Measurements from ENCODE around the gene AMPH.

Gene AMPH

GRCh38 chr7:38541440-38541839 lies 89.7 kb downstream of the AMPH start:
- no peak for DNase-seq

GRCh38 chr7:38539477-38540081 lies 91.6 kb downstream of the AMPH start:
- no peak for DNase-seq

- DNase-seq = no peak
These were observed 96.1 kb downstream of the AMPH start for GRCh38 chr7:38535073-38535472.

- no peak for DNase-seq
These were observed 105.3 kb downstream of the AMPH start for GRCh38 chr7:38525857-38526256.

- no peak for DNase-seq
These were observed 106.4 kb downstream of the AMPH start for GRCh38 chr7:38524786-38525185.

- no peak for DNase-seq
These were observed 110.4 kb downstream of the AMPH start for GRCh38 chr7:38520741-38521140.

GRCh38 chr7:38518541-38518940 lies 112.6 kb downstream of the AMPH start:
- no peak for DNase-seq

- DNase-seq = no peak
These were observed 118.5 kb downstream of the AMPH start for GRCh38 chr7:38512704-38513103.

GRCh38 chr7:38512291-38512690 lies 118.9 kb downstream of the AMPH start:
- DNase-seq = no peak

- no peak for DNase-seq
These were observed 123.8 kb downstream of the AMPH start for GRCh38 chr7:38507384-38507783.

GRCh38 chr7:38506756-38507155 lies 124.4 kb downstream of the AMPH start:
- DNase-seq = no peak

- DNase-seq = no peak
These were observed 125.2 kb downstream of the AMPH start for GRCh38 chr7:38506004-38506403.

GRCh38 chr7:38504684-38505083 lies 126.5 kb downstream of the AMPH start:
- no peak for DNase-seq

GRCh38 chr7:38502848-38503247 lies 128.3 kb downstream of the AMPH start:
- no peak for DNase-seq

GRCh38 chr7:38502289-38502688 lies 128.9 kb downstream of the AMPH start:
- DNase-seq = no peak

- no peak for DNase-seq
These were observed 139.2 kb downstream of the AMPH start for GRCh38 chr7:38492010-38492409.

GRCh38 chr7:38482521-38482920 lies 148.7 kb downstream of the AMPH start:
- DNase-seq = no peak

- no peak for DNase-seq
These were observed 149.8 kb downstream of the AMPH start for GRCh38 chr7:38481401-38481800.

GRCh38 chr7:38478404-38478803 lies 152.8 kb downstream of the AMPH start:
- no peak for DNase-seq

GRCh38 chr7:38477333-38477732 lies 153.8 kb downstream of the AMPH start:
- DNase-seq = no peak

- no peak for DNase-seq
These were observed 154.4 kb downstream of the AMPH start for GRCh38 chr7:38476764-38477163.

GRCh38 chr7:38465956-38466355 lies 165.2 kb downstream of the AMPH start:
- DNase-seq = no peak

GRCh38 chr7:38463277-38464225 lies 167.6 kb downstream of the AMPH start:
- DNase-seq = no peak

GRCh38 chr7:38462819-38463218 lies 168.4 kb downstream of the AMPH start:
- no peak for DNase-seq
